Measurements from ENCODE around the gene ATAD1.

ATAD1 gene

GRCh38 chr10:87705339-87705738 lies 112.7 kb downstream of the ATAD1 start:
- DNase-seq: no peak

DNA sequence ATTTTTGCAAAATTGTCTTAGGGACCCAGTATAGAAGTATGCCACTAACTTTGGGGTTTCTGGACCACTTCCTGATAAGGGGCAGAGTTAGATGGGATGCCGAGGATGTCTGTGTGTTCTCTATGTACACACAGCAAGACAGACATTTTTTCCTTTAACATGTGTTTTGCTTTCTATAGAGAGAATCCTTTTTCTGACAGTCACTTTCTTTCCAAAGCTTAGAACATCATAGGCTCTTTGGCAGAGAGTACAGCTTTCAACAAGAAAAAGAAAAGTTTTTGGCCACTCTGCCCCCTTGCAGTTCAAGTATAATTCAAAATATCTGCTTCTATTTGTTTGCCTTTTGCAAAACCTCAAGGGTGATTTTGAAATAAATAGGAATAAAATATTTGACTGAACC lies 114.3 kb downstream of the ATAD1 start:
- DNase-seq: no peak

- DNase-seq: no peak
Observed at GRCh38 chr10:87702973-87703294, 115.1 kb downstream of the ATAD1 start.

DNA sequence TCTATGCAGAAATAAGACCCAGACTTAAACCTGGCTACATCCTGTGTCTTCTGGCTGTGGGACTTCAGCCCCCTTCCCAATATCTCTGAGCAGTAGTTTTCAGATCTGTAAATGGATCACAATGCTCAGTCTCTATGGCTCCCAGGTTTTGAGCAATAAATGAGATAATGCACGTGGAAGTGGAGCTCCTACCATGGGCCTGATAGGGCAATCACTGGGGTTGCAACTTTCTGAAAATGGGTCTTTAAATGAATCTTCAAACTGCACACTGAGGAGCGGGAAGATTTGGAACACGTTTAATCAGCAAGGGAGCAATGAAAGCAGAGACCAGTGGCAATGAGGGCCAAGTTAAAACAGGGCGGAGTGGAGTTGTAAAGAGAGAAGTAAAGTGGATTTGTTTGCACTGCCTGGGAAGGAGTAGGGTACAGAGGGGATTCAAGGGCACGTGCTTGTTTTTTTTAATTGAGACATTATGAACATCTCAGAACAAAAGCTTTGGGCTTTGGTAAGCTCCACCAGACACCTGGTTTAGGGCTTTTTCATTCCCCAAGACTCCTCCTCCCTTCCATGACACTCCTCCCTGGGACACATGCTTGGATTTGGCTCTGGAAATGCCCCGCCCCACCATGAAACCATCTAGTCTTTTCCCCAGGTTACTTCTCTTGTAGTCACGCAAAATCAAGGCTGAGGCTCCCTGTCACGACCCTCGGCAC lies 115.6 kb downstream of the ATAD1 start:
- no peak for DNase-seq

Data from CD4-positive, alpha-beta T cell treated with Interferon gamma for 1 hour (primary cell).